Neural crest cell (in vitro differentiated cells): ENCODE data around the gene SELENBP1. TPM values are rescaled to one million over a fixed set of nuclear protein-coding genes. Genes with fewer than 3 reads are reported as not detected.
"Not testable (repeated sequence)": the region's sequence is repeated elsewhere in the genome, so short reads cannot be mapped to it uniquely, and the experiment has no call there.

Experiments
- DNase-seq: peaks from one replicate; pipeline ENCODE4 v3.0.0; 2021; ENCODE audit warnings: low read depth, mixed read lengths, low spot score
- H3K27ac Mint-ChIP-seq: one replicate; pipeline ENCODE4 v1.8.0; 2021; ENCODE audit warnings: mild to moderate bottlenecking, mixed read lengths; ENCODE audit not compliant: unreplicated experiment
- H3K27me3 Mint-ChIP-seq: 2 replicates; pipeline ENCODE4 v1.8.0; 2021; ENCODE audit warnings: low read depth, mild to moderate bottlenecking, mixed read lengths
- H3K36me3 Mint-ChIP-seq: 2 replicates; pipeline ENCODE4 v1.8.0; 2021; ENCODE audit warnings: low read depth, mild to moderate bottlenecking, mixed read lengths
- H3K4me1 Mint-ChIP-seq: 2 replicates; pipeline ENCODE4 v1.8.0; 2021; ENCODE audit warnings: mixed read lengths
- H3K4me3 Mint-ChIP-seq: one replicate; pipeline ENCODE4 v1.8.0; 2021; ENCODE audit warnings: mild to moderate bottlenecking, mixed read lengths
- H3K9me3 Mint-ChIP-seq: 2 replicates; pipeline ENCODE4 v1.8.0; 2021; ENCODE audit warnings: mixed read lengths
- CTCF ChIP-seq: fragments of 200-600 bp; sonication (generic); conservative IDR thresholded peaks from 2 replicates; pipeline ENCODE4 v1.5.0; 2021; ENCODE audit warnings: antibody characterized with exemption, mild to moderate bottlenecking
- total RNA-seq: library from RNA; stranded (reverse); gene quantifications from 2 replicates; pipeline ENCODE4 v1.2.1, GENCODE V29; 2021

Gene SELENBP1
- total RNA-seq, 1 donor from 2014 or later = 36.2 TPM

DNA sequence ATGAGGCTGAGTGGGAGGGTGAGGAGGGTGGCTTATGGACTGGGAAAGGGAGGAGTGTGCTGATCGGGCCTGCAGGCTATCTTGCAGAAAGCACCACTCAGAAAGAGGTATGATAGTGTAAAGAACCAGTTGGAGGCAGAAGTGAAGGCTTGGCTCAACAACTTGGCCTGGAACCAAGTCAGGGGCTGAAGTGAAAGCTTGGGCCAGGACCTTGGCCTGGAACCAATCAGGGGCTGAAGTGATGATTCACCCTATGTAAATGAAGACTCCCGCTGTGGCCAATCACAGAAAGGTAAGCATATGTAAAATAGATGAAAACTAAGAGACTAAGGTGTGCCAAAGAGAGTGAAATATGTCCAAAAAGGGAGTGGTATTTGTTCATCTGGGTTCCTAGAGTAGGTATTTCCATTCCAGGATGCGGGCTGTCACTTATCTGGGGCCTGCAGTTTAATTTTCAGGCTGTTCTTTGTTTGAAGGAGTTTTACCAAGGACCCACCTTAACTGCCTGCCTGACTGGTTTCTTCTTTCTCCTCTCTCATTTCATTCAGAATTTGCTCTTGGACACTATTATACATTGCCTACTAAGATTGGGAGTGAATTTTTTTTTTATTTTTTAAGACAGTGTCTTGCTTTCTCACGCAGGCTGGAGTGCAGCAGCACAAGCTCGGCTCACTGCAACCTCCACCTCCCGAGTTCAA is 20.3 kb downstream of the SELENBP1 start:
- Mint-ChIP-seq H3K36me3 (peaks cover 7% of the 10 kb centered on the region), H3K9me3 (peaks cover 7% of the 10 kb centered on the region), H3K27ac (no peak overlapping the region), H3K4me3 (no peak overlapping the region), H3K4me1 (peaks cover 13% of the 10 kb centered on the region), H3K27me3 (no peaks in the 10 kb centered on the region)
- TF ChIP-seq CTCF = no peak
- DNase-seq = no peak

DNA sequence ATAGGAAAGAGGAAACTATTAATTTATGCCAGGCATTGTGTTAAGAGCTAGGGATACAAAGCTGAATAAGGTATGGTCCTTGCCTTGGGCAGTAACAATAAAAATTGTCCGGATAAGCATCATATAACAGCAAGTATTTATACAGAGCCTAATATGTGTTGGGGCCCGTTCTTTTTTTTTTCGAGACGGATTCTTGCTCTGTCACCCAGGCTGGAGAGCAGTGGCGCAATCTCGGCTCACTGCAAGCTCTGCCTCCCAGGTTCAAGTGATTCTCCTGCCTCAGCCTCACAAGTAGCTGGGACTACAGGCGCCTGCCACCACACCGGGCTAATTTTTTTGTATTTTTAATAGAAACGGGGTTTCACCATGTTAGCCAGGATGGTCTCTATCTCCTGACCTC is 22.2 kb downstream of the SELENBP1 start:
- H3K27me3 Mint-ChIP-seq, DNase-seq, H3K27ac Mint-ChIP-seq, H3K4me3 Mint-ChIP-seq, H3K9me3 Mint-ChIP-seq: not testable (repeated sequence)
- Mint-ChIP-seq H3K36me3 (peaks cover 12% of the 10 kb centered on the region), H3K4me1 (peaks cover 28% of the 10 kb centered on the region)

GRCh38 chr1:151347523-151348246 is 24.8 kb downstream of the SELENBP1 start:
- Mint-ChIP-seq H3K27me3 (no peaks in the 10 kb centered on the region), H3K4me3 (peak overlapping the region; percentile 95), H3K27ac (peak overlapping the region; percentile 99), H3K9me3 (peaks cover 7% of the 10 kb centered on the region), H3K4me1 (peaks cover 28% of the 10 kb centered on the region), H3K36me3 (peaks cover 12% of the 10 kb centered on the region)
- DNase-seq = no peak
- no peak for TF ChIP-seq CTCF

GRCh38 chr1:151346769-151347522 is 25.6 kb downstream of the SELENBP1 start, which contains the start of gene RFX5:
Gene RFX5, minus strand, starts transcription at chr1:151347252. Its CDS starts 932 bp downstream, at chr1:151346320.
- peak within 1 kb of the TSS; percentile 99 for H3K27ac Mint-ChIP-seq
- H3K4me3 Mint-ChIP-seq = peak within 1 kb of the TSS; percentile 95
- peaks cover 8% of the 10 kb centered on the region for H3K36me3 Mint-ChIP-seq
- H3K9me3 Mint-ChIP-seq = peaks cover 4% of the 10 kb centered on the region
- TF ChIP-seq CTCF = no peak
- H3K4me1 Mint-ChIP-seq = peaks cover 28% of the 10 kb centered on the region
- H3K27me3 Mint-ChIP-seq = no peaks in the 10 kb centered on the region
- peak; percentile 81 for DNase-seq

GRCh38 chr1:151346082-151346768 is 26.3 kb downstream of the SELENBP1 start:
- H3K27me3 Mint-ChIP-seq = no peaks in the 10 kb centered on the region
- peak overlapping the region; percentile 95 for H3K4me3 Mint-ChIP-seq
- H3K36me3 Mint-ChIP-seq = peaks cover 8% of the 10 kb centered on the region
- H3K4me1 Mint-ChIP-seq = peaks cover 28% of the 10 kb centered on the region
- H3K27ac Mint-ChIP-seq = peak overlapping the region; percentile 99
- no peak for TF ChIP-seq CTCF
- DNase-seq = no peak
- H3K9me3 Mint-ChIP-seq = peaks cover 2% of the 10 kb centered on the region
